Naive thymus-derived CD8-positive, alpha-beta T cell (primary cell): Measurements from ENCODE around the gene PTCD1. TPM values are rescaled to one million over a fixed set of nuclear protein-coding genes. Genes with fewer than 3 reads are reported as not detected.
A peak's percentile ranks its signal among the peaks of the same experiment; 100 is the strongest.

Experiments used
- ATAC-seq, 2 donors: fragments of 150-1000 bp; cut with Tn5 transposase in 1 of 2; sonication (Bioruptor Pico), chemical (Tn5 transposase) in 1 of 2; 1 replicate in 1 of 2; 2 replicates in 1 of 2; pipeline ENCODE4 v1.10.0; 2021; ENCODE audit warnings: mild to moderate bottlenecking in 2 of 2, moderate library complexity in 2 of 2
- POLR2A ChIA-PET: fragments of 350-600 bp; sonication (Branson Sonifier 250); formaldehyde crosslinking; loops from one replicate; lab custom pipeline; 2021; ENCODE audit warnings: antibody characterized with exemption; lab: Charles Lee
- DNase-seq, 10 donors: peaks; one replicate each; pipeline versions ENCODE4 v3.0.0 to v3.0.0-alpha.2; 2020 to 2022
- H3K27ac Mint-ChIP-seq, 10 donors: one replicate each; pipeline ENCODE4 v1.8.0; 2020 to 2022; ENCODE audit warnings: mild to moderate bottlenecking in 10 of 10, mixed read lengths in 10 of 10, moderate library complexity in 4 of 10, inconsistent platforms in 1 of 10
- H3K27me3 Mint-ChIP-seq, 5 donors: one replicate each; pipeline ENCODE4 v1.8.0; 2021 to 2022; ENCODE audit warnings: mixed read lengths in 5 of 5
- H3K36me3 Mint-ChIP-seq, 3 donors: one replicate each; pipeline ENCODE4 v1.8.0; 2020 to 2022; ENCODE audit warnings: mixed read lengths in 3 of 3, mild to moderate bottlenecking in 2 of 3, inconsistent platforms in 1 of 3
- H3K4me1 Mint-ChIP-seq, 4 donors: one replicate each; pipeline ENCODE4 v1.8.0; 2021 to 2022; ENCODE audit warnings: mixed read lengths in 4 of 4
- H3K4me3 Mint-ChIP-seq, 10 donors: one replicate each; pipeline ENCODE4 v1.8.0; 2020 to 2022; ENCODE audit warnings: mild to moderate bottlenecking in 10 of 10, mixed read lengths in 10 of 10, moderate library complexity in 6 of 10, inconsistent platforms in 1 of 10
- H3K9me3 Mint-ChIP-seq, 9 donors: one replicate each; pipeline ENCODE4 v1.8.0; 2020 to 2022; ENCODE audit warnings: mixed read lengths in 9 of 9, mild to moderate bottlenecking in 3 of 9, inconsistent platforms in 1 of 9, moderate library complexity in 1 of 9
- polyA plus RNA-seq, 3 donors: library from polyadenylated mRNA; unstranded; fragments of 300-500 nt; fragmentation: Illumina TruSeq; gene quantifications; one replicate each; pipeline ENCODE4 v1.2.3, GENCODE V29; 2021
- total RNA-seq, 8 experiments: library from RNA in 2 of 8; stranded (reverse) in 2 of 8; gene quantifications; one replicate each; pipeline ENCODE4 v1.2.3 and lab custom pipeline; 2021 to 2026

PTCD1 gene, protein sequence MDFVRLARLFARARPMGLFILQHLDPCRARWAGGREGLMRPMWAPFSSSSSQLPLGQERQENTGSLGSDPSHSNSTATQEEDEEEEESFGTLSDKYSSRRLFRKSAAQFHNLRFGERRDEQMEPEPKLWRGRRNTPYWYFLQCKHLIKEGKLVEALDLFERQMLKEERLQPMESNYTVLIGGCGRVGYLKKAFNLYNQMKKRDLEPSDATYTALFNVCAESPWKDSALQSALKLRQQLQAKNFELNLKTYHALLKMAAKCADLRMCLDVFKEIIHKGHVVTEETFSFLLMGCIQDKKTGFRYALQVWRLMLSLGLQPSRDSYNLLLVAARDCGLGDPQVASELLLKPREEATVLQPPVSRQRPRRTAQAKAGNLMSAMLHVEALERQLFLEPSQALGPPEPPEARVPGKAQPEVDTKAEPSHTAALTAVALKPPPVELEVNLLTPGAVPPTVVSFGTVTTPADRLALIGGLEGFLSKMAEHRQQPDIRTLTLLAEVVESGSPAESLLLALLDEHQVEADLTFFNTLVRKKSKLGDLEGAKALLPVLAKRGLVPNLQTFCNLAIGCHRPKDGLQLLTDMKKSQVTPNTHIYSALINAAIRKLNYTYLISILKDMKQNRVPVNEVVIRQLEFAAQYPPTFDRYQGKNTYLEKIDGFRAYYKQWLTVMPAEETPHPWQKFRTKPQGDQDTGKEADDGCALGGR
- 10 to 100 TPM; 11.5 to 13.8 TPM for total RNA-seq
- polyA plus RNA-seq = 1 to 10 TPM; 2.0 to 3.9 (median 3.2) TPM
- 5.9 to 14.6 (median 11.7) reads per million in 6 experiments for total RNA-seq (lab: John Stamatoyannopoulos, UW)

- H3K4me1 Mint-ChIP-seq = peaks cover 22 to 50% (median 43%) of the 10 kb centered on the region in 4 donors
- no peaks in the 10 kb centered on the region for H3K9me3 Mint-ChIP-seq
- H3K27ac Mint-ChIP-seq = peak within 1 kb of the TSS; percentile 91 to 98 (median 96)
- no peaks in the 10 kb centered on the region for H3K27me3 Mint-ChIP-seq
- peaks cover 0 to 29% (median 7%) of the 10 kb centered on the region in 3 donors for H3K36me3 Mint-ChIP-seq
- peak; percentile 83 to 89 for ATAC-seq
- peak within 1 kb of the TSS; percentile 90 to 99 (median 96) for H3K4me3 Mint-ChIP-seq
- peak; percentile 72 to 91 (median 80) for DNase-seq
- POLR2A ChIA-PET = interaction anchor here (0.5 to 3.2 kb wide), 12 partner anchors 27 to 121 kb away, joined by 3 to 24 read pairs (median 4); partner anchors contain the start of genes ATP5MF, BUD31, FAM200A and PDAP1
These were observed at the start of gene PTCD1, which contains the start of gene CPSF4 for GRCh38 chr7:99438573-99439480. Gene PTCD1, minus strand, starts transcription at chr7:99438798. Its CDS starts 3,556 bp downstream, at chr7:99435242. Gene CPSF4, plus strand, starts transcription at chr7:99438943. Its CDS starts 140 bp downstream, at chr7:99439083.

- DNase-seq (no peak), ATAC-seq (no peak)
- peaks cover 0 to 45% (median 13%) of the 10 kb centered on the region in 3 donors for H3K36me3 Mint-ChIP-seq
- H3K4me1 Mint-ChIP-seq = peaks cover 0 to 8% (median 5%) of the 10 kb centered on the region in 4 donors
- no peaks in the 10 kb centered on the region for H3K27me3 Mint-ChIP-seq
- peak overlapping the region in 3 of 10 donors; percentile 12 to 50 (median 32) for H3K27ac Mint-ChIP-seq
- POLR2A ChIA-PET = interaction anchor here (1.0 kb wide), 1 partner anchor 11 kb away, joined by 6 read pairs; no protein-coding TSS in a partner anchor
- no peaks in the 10 kb centered on the region for H3K9me3 Mint-ChIP-seq
- H3K4me3 Mint-ChIP-seq = no peak overlapping the region
These were observed 46.5 kb upstream of the PTCD1 start for GRCh38 chr7:99485094-99485493.

DNA sequence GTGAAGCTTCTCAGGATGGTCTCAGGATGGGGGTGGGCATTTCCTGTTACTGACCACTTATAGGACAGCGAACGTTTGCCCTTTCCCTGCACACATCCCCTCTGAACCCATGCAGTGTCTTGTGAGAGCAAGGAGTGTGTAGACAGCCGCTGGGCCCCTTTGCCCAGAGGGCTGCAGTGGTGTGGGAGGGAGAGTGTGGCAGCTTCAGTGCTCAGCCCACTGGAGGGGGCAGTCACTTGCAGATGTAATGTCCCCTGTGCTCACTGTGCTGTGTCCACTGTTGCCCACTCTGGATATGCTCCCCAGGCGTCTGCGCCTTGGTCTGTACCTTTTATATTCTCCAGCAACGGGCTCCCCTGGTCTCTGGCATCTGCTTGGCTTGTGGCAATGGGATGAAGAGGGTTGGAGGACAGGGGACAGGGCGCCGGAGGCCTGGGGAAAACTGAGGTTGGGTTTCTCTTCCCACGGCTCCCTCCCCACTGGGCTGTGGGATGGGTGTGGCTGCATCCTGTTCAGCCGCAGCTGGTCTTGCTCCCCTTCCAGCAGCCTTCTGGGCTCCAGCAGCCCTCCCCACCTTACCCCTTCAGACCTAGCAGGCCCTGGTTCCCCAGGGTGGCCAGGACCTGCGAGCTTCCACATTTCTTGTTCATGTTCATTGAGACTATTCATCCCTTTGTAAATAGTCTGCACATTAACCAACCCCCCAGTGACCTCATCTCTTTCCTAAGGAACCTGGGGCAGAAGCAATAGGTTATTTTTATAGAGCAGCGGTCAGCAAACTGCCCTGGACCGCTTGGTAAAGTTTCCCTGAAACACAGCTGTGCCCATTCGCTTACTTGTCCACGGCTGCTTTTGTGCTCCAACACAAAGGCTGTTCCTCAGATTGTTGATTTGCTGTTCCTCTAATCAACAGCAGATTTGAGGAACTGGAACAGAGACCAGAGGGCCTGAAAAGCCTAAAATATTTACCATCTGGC lies 40.2 kb upstream of the PTCD1 start:
- Mint-ChIP-seq H3K27ac (peak overlapping the region; percentile 34 to 87 (median 66)), H3K27me3 (no peaks in the 10 kb centered on the region), H3K9me3 (no peaks in the 10 kb centered on the region), H3K4me3 (peak overlapping the region in 6 of 10 donors; percentile 30 to 56 (median 46)), H3K4me1 (peaks cover 15 to 43% (median 35%) of the 10 kb centered on the region in 4 donors), H3K36me3 (peaks cover 0 to 53% (median 4%) of the 10 kb centered on the region in 3 donors)
- ATAC-seq (no peak), DNase-seq (no peak)
- POLR2A ChIA-PET = interaction anchor here (1.1 to 1.3 kb wide), 2 partner anchors 21 to 26 kb away, joined by 3 read pairs; partner anchors contain the start of genes ZKSCAN5 and ZNF394

- H3K4me3 Mint-ChIP-seq = peak overlapping the region in 1 of 10 donors; percentile 20
- ATAC-seq = no peak
- no peaks in the 10 kb centered on the region for H3K27me3 Mint-ChIP-seq
- no peak for DNase-seq
- H3K9me3 Mint-ChIP-seq = no peaks in the 10 kb centered on the region
- peaks cover 0 to 38% (median 0%) of the 10 kb centered on the region in 3 donors for H3K36me3 Mint-ChIP-seq
- H3K27ac Mint-ChIP-seq = peak overlapping the region in 3 of 10 donors; percentile 24 to 71 (median 43)
- POLR2A ChIA-PET = interaction anchor here (1.0 to 2.0 kb wide), 4 partner anchors 11 to 81 kb away, joined by 3 to 8 read pairs (median 5); partner anchors contain the start of genes CPSF4 and PTCD1
- H3K4me1 Mint-ChIP-seq = peaks cover 26 to 59% (median 49%) of the 10 kb centered on the region in 4 donors
These were observed 37.5 kb upstream of the PTCD1 start for GRCh38 chr7:99476107-99476506.

- POLR2A ChIA-PET = interaction anchor here (1.0 to 3.7 kb wide), 6 partner anchors 9 to 148 kb away, joined by 3 to 47 read pairs (median 4); partner anchors contain the start of genes ARPC1A, BUD31, ZKSCAN5 and ZNF394
- peak overlapping the region; percentile 91 to 100 (median 97) for H3K4me3 Mint-ChIP-seq
- no peak for DNase-seq
- peaks cover 0 to 14% (median 0%) of the 10 kb centered on the region in 3 donors for H3K36me3 Mint-ChIP-seq
- H3K9me3 Mint-ChIP-seq = no peaks in the 10 kb centered on the region
- H3K4me1 Mint-ChIP-seq = peaks cover 21 to 48% (median 37%) of the 10 kb centered on the region in 4 donors
- H3K27ac Mint-ChIP-seq = peak overlapping the region; percentile 90 to 98 (median 98)
- ATAC-seq = no peak
- no peaks in the 10 kb centered on the region for H3K27me3 Mint-ChIP-seq
These were observed 34.7 kb upstream of the PTCD1 start for GRCh38 chr7:99473315-99473596.

GRCh38 chr7:99472561-99473314 lies 34.1 kb upstream of the PTCD1 start, which contains the start of gene ZNF789:
Gene ZNF789, plus strand, starts transcription at chr7:99472890. Its CDS starts 3,567 bp downstream, at chr7:99476457.
- POLR2A ChIA-PET = interaction anchor here (1.0 to 3.7 kb wide), 7 partner anchors 10 to 86 kb away, joined by 3 to 47 read pairs (median 5); partner anchors contain the start of genes BUD31, PTCD1, ZKSCAN5 and ZNF394
- Mint-ChIP-seq H3K4me1 (peaks cover 18 to 43% (median 32%) of the 10 kb centered on the region in 4 donors), H3K36me3 (peaks cover 0 to 11% (median 0%) of the 10 kb centered on the region in 3 donors), H3K9me3 (no peaks in the 10 kb centered on the region), H3K4me3 (peak within 1 kb of the TSS; percentile 91 to 100 (median 97)), H3K27ac (peak within 1 kb of the TSS; percentile 93 to 98 (median 98)), H3K27me3 (no peaks in the 10 kb centered on the region)
- ATAC-seq (peak; percentile 96 to 97), DNase-seq (peak; percentile 89 to 99 (median 97))

- Mint-ChIP-seq H3K27me3 (no peaks in the 10 kb centered on the region), H3K27ac (peak overlapping the region in 3 of 10 donors; percentile 43 to 65 (median 64)), H3K4me1 (peaks cover 19 to 41% (median 30%) of the 10 kb centered on the region in 4 donors), H3K4me3 (peak overlapping the region in 2 of 10 donors; percentile 4 to 48), H3K36me3 (no peaks in the 10 kb centered on the region), H3K9me3 (no peaks in the 10 kb centered on the region)
- ATAC-seq (no peak), DNase-seq (no peak)
- POLR2A ChIA-PET = interaction anchor here (1.2 to 1.8 kb wide), 2 partner anchors 30 to 35 kb away, joined by 4 to 7 read pairs; partner anchors contain the start of genes ZKSCAN5 and ZNF394
These were observed 30.9 kb upstream of the PTCD1 start for GRCh38 chr7:99469381-99470065.

DNA sequence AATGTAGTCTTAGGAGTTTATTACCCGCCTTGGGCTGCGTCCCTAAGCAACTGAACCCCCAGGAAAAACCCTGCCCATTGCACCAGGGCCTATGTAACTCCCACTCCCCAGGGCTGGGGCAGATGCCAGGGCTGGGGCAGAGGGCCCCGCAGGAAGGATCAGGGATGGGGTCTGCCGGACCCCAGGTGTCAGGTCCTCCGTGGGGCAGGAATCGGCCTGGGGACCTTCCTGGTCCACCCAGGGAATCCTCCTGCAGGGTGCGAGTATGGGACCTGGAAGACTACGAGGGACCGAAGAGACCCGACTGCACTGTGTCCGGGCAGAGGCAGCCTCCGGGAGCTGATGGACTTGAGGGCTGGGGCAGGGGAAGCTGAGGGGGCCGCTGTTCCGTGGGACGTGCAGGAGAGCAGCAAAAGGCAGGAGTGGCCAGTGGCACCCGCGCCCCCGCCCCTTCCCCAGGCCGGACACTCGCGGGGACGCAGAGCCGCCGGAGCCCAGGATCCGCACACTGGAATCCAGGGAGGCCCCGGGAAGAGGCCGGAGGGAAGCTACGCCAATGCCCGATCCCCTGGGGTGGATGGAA lies 29.8 kb upstream of the PTCD1 start:
- POLR2A ChIA-PET = interaction anchor here (1.8 kb wide), 1 partner anchor 31 kb away, joined by 7 read pairs; the partner anchor contains the start of gene ZNF394
- Mint-ChIP-seq H3K4me1 (peaks cover 21 to 39% (median 32%) of the 10 kb centered on the region in 4 donors), H3K27me3 (no peaks in the 10 kb centered on the region), H3K36me3 (peaks cover 1 to 4% (median 3%) of the 10 kb centered on the region in 3 donors), H3K9me3 (no peaks in the 10 kb centered on the region), H3K4me3 (peak overlapping the region in 1 of 10 donors; percentile 58), H3K27ac (no peak overlapping the region)
- DNase-seq = no peak
- no peak for ATAC-seq

DNA sequence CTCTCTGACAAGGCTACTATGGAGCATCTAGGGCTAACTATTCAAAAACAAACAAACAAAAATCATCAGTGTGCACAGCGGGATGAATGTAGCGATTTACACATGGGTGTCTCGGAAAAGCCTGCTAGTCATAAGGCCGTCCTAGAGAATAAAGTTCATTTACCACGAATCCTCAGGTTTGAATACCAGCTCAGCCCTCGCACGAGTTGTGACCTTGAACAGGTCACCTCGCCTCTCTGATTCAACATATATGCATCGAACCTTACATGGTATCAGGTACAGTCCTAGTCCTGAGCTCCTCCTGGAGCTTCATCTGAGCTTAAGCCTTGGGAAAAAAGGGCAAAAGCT lies 26.8 kb upstream of the PTCD1 start:
- ATAC-seq = peak; percentile 1 to 7
- no peak for DNase-seq
- Mint-ChIP-seq H3K4me3 (peak overlapping the region; percentile 88 to 98 (median 96)), H3K27ac (peak overlapping the region; percentile 83 to 98 (median 96)), H3K9me3 (no peaks in the 10 kb centered on the region), H3K4me1 (peaks cover 17 to 50% (median 32%) of the 10 kb centered on the region in 4 donors), H3K36me3 (peaks cover 1 to 12% (median 4%) of the 10 kb centered on the region in 3 donors), H3K27me3 (no peaks in the 10 kb centered on the region)
- POLR2A ChIA-PET = interaction anchor here (0.6 to 3.0 kb wide), 8 partner anchors 18 to 1240 kb away, joined by 3 to 22 read pairs (median 8); partner anchors contain the start of genes BUD31, CPSF4, PDAP1 and PTCD1
